Cardiac muscle cell (in vitro differentiated cells and primary cell): ENCODE measurements around the gene GOSR2. TPM values are rescaled to one million over a fixed set of nuclear protein-coding genes. Genes with fewer than 3 reads are reported as not detected.

Source experiments
- DNase-seq, 2 donors: peaks; one replicate each; pipeline versions ENCODE4 v3.0.0 to v3.0.0-alpha.2; 2010 to 2017; ENCODE audit warnings: low read depth in 1 of 2, low spot score in 1 of 2
- H3K27ac ChIP-seq: fragments of 200-600 bp; sonication (generic); 2 replicates; pipeline ENCODE4 v1.5.1; 2016
- H3K27me3 ChIP-seq: fragments of 200-600 bp; sonication (generic); 2 replicates; pipeline ENCODE4 v1.6.0; 2016; ENCODE audit warnings: control low read depth
- H3K36me3 ChIP-seq: fragments of 200-600 bp; sonication (generic); 2 replicates; pipeline ENCODE4 v1.5.1; 2016; ENCODE audit warnings: control low read depth
- H3K4me1 ChIP-seq: fragments of 200-600 bp; sonication (generic); 2 replicates; pipeline ENCODE4 v1.8.1; 2017; ENCODE audit warnings: low read depth, mild to moderate bottlenecking, mixed run types
- H3K4me3 ChIP-seq: fragments of 200-600 bp; sonication (generic); 2 replicates; pipeline ENCODE4 v1.5.1; 2016; ENCODE audit warnings: mild to moderate bottlenecking
- H3K9me3 ChIP-seq: fragments of 200-600 bp; sonication (generic); 2 replicates; pipeline ENCODE4 v1.5.1; 2017; ENCODE audit warnings: low read depth, mild to moderate bottlenecking, control low read depth
- CTCF ChIP-seq: IDR thresholded peaks from 2 replicates; pipeline ENCODE4 v1.5.1; 2012; ENCODE audit warnings: low read depth, mild to moderate bottlenecking, low read length
- polyA plus RNA-seq: library from polyadenylated mRNA; unstranded; fragments of >200 nt; fragmentation: Nextera tagmentation; extraction: Ambion mirVana; gene quantifications from 2 replicates; pipeline ENCODE4 v1.2.1, GENCODE V29; 2016
- total RNA-seq: library from RNA; depleted of rRNA; stranded (reverse); fragments of >200 nt; gene quantifications from 2 replicates; pipeline ENCODE4 v1.2.3, GENCODE V29; 2016

GOSR2 gene
- total and polyA plus RNA-seq, 2 experiments from 2014 or later, result 34.1 to 60.9 TPM

DNA sequence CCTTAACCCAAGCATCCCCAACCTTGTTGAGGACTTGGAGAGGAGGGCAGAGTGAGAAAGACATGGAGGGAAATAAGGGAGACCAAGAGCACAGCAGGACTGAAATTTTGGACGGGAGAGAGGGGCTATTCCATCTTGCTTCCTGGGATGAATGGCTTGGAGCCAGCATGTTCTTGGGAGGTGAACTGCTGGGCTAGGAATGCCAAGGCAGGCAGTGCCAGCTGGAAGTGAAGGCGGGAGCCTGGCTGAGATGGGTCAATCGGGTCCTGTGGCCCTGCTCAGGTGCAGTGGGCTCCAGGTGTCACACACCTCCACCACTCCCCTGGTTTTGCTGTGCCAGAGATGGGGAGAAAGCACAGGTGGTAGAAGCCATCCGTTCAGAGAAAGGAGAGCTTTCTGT, 46.0 kb upstream of the GOSR2 start:
- no peak for DNase-seq
- H3K4me1 ChIP-seq, result no peaks in the 10 kb centered on the region
- H3K27ac ChIP-seq, result no peak overlapping the region
- H3K27me3 ChIP-seq, result no peaks in the 10 kb centered on the region
- H3K9me3 ChIP-seq, result no peaks in the 10 kb centered on the region
- TF ChIP-seq CTCF, result no peak
- H3K36me3 ChIP-seq, result no peaks in the 10 kb centered on the region
- no peak overlapping the region for H3K4me3 ChIP-seq

- Histone ChIP-seq H3K4me3 (no peak overlapping the region), H3K4me1 (no peaks in the 10 kb centered on the region), H3K27me3 (no peaks in the 10 kb centered on the region), H3K36me3 (no peaks in the 10 kb centered on the region), H3K27ac (no peak overlapping the region), H3K9me3 (no peaks in the 10 kb centered on the region)
- no peak for DNase-seq
- no peak for TF ChIP-seq CTCF
These were observed 45.5 kb upstream of the GOSR2 start for GRCh38 chr17:46877466-46877865.

- H3K36me3 ChIP-seq, result no peaks in the 10 kb centered on the region
- no peaks in the 10 kb centered on the region for H3K27me3 ChIP-seq
- DNase-seq, result no peak
- H3K4me3 ChIP-seq, result no peak overlapping the region
- no peak overlapping the region for H3K27ac ChIP-seq
- no peak for TF ChIP-seq CTCF
- H3K4me1 ChIP-seq, result no peaks in the 10 kb centered on the region
- H3K9me3 ChIP-seq, result no peaks in the 10 kb centered on the region
These were observed 44.9 kb upstream of the GOSR2 start for GRCh38 chr17:46878055-46878454.

DNA sequence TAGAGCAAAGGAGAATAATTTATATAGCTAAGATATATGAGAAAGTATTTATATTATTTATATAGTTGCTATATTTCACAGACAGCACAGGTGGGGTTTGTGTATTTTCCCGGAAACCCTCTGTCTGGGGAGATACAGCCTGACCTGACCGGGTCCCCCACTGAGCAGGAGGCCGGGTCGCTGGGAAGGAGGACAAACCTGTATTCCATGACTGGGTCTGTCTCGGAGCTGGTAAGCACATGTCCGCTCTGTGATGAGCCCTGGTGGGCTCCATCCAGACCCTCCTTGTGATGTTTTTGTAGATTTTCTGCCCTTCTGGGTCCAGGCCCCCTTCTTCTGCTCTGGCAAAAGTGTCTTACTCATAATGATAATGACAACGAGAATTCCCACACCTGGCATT, 43.9 kb upstream of the GOSR2 start:
- Histone ChIP-seq H3K4me1 (no peaks in the 10 kb centered on the region), H3K9me3 (no peaks in the 10 kb centered on the region), H3K36me3 (no peaks in the 10 kb centered on the region), H3K27ac (no peak overlapping the region), H3K27me3 (no peaks in the 10 kb centered on the region), H3K4me3 (no peak overlapping the region)
- no peak for TF ChIP-seq CTCF
- no peak for DNase-seq

GRCh38 chr17:46881015-46881414, 41.9 kb upstream of the GOSR2 start:
- TF ChIP-seq CTCF, result no peak
- no peaks in the 10 kb centered on the region for H3K36me3 ChIP-seq
- DNase-seq, result no peak

DNA sequence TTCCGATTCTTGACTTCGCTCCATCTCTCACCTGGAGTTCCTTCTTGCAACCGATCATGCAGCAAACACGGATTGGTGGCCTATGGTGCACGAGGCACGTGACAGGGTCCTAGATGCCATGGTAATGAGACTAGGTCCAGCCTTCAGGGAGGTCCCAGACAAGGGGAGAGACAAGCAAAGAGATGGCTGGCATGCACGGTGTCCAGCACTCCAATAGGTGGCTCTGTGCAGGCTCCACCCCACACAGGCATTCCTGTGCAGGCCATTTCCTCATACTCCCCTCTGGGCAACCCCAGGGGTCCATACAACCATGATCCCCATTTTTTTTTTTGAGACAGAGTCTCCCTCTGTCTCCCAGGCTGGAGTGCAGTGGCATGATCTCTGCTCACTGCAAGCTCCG, 40.3 kb upstream of the GOSR2 start:
- Histone ChIP-seq H3K36me3 (no peaks in the 10 kb centered on the region), H3K4me3 (no peak overlapping the region), H3K9me3 (no peaks in the 10 kb centered on the region), H3K27ac (no peak overlapping the region), H3K4me1 (no peaks in the 10 kb centered on the region), H3K27me3 (no peaks in the 10 kb centered on the region)
- no peak for DNase-seq
- TF ChIP-seq CTCF, result no peak

More at GRCh38 chr17:46881015-46881414, 41.9 kb upstream of the GOSR2 start:
- no peak overlapping the region for H3K27ac ChIP-seq
- H3K27me3 ChIP-seq, result no peaks in the 10 kb centered on the region
- H3K4me3 ChIP-seq, result no peak overlapping the region
- no peaks in the 10 kb centered on the region for H3K9me3 ChIP-seq
- no peaks in the 10 kb centered on the region for H3K4me1 ChIP-seq
